Coronary artery (tissue), 2 donors: ENCODE results near the gene SEZ6L.

Experiments
- DNase-seq: peaks from one replicate; pipeline ENCODE4 v3.0.0-alpha.2; 2017; ENCODE audit warnings: low spot score
- H3K27ac ChIP-seq, 2 donors: fragments of 200-600 bp; sonication (generic); one replicate each; pipeline ENCODE4 v1.5.1; 2016 to 2019
- H3K4me3 ChIP-seq: fragments of 200-600 bp; sonication (generic); 2 replicates; pipeline ENCODE4 v1.5.1; 2016; ENCODE audit warnings: mild to moderate bottlenecking, moderate library complexity
- TF ChIP-seq, protein P1 (sequence below): fragments of 200-600 bp; sonication (generic); IDR thresholded peaks from one replicate; pipeline ENCODE4 v1.5.1; 2019; ENCODE audit warnings: antibody characterized with exemption

SEZ6L gene

DNA sequence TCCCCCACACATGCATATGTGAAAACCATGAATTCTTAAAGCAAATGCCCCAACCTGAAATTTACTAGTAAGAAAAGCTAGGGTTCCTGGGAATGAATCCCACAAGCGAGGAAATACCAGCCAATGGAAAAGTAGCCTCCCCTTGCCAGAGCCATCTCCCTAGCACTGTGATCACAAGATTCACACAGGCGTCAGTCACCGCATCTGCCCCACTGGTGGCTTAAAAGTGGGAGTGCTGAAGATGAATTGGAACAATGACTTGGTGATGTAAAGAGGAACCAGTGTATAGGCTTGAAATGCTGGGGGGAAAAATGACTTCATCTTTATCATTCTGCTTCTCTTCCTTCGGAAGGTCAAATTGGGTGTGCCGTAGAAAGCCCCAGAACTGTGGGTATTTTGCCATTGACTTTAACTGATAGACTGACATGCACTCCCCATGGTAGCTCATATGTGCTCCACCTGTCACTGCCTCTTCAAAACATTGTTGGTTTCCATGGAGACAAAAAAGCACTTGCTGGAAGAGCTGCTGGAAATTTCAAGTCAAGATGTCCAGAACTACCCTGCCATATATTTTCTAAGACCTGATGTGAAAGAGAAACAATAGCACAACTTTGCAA is 240.6 kb downstream of the SEZ6L start:
- Histone ChIP-seq H3K27ac (no peak overlapping the region), H3K4me3 (no peak overlapping the region)
- TF ChIP-seq, protein P1, sequence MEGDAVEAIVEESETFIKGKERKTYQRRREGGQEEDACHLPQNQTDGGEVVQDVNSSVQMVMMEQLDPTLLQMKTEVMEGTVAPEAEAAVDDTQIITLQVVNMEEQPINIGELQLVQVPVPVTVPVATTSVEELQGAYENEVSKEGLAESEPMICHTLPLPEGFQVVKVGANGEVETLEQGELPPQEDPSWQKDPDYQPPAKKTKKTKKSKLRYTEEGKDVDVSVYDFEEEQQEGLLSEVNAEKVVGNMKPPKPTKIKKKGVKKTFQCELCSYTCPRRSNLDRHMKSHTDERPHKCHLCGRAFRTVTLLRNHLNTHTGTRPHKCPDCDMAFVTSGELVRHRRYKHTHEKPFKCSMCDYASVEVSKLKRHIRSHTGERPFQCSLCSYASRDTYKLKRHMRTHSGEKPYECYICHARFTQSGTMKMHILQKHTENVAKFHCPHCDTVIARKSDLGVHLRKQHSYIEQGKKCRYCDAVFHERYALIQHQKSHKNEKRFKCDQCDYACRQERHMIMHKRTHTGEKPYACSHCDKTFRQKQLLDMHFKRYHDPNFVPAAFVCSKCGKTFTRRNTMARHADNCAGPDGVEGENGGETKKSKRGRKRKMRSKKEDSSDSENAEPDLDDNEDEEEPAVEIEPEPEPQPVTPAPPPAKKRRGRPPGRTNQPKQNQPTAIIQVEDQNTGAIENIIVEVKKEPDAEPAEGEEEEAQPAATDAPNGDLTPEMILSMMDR, result no peak
- no peak for DNase-seq

DNA sequence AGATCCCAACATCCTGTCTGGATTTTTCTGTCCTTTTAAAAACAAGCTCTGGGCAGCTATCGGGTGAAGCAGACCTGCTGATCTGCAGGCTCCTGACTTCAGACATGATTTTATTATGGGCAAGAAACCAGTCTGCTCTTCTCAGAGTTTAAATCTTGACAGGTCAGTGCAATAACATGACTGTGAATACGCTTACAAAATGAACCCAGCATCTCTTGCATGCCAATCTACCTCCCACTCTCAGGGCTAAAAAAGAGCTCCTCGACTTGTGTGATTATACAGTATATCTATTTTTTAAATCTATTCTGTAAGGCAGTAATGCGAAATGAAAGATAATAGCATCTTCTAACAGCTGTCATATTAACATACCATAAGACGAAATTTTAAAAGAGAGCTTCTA is 241.1 kb downstream of the SEZ6L start:
- no peak overlapping the region for H3K4me3 ChIP-seq
- H3K27ac ChIP-seq, result no peak overlapping the region
- TF ChIP-seq, protein P1, result no peak
- no peak for DNase-seq

DNA sequence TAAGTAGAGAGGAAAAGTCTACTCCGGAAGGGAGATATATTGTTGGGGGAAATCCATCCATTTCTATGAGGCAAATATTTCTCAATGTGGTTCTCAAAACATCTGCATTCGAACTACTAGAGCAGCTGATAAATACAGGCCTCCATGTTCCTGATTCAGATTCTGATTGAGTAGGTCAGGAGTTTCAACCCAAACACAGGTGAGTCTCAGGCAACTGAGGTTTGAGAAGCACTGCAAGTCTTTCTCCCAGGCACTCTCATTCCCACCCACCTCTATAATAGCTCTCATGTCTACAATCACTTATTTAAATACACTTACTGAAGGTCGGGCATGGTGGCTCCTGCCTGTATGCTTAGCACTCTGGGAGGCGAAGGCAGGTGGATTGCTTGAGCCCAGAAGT is 245.1 kb downstream of the SEZ6L start:
- DNase-seq, result no peak
- TF ChIP-seq, protein P1, result no peak
- Histone ChIP-seq H3K4me3 (no peak overlapping the region), H3K27ac (no peak overlapping the region)

DNA sequence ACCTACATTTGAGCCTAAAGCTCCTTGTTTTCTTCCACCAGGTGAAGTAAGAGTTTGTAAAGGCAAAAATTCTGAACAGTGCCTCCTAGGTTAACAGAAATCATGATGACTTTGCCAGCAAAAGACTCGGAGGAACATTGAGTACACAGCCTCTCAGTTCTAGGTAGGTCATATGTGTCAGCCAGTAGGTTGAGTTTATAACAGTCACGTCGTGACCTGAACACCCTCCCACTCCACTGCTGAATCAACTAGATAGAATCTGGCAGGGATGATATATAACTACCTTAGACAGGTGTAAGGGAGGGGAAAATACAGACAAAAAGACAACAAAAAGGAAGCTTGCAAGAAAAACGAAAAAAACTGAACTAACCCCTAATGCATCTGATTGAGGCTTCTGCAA is 247.0 kb downstream of the SEZ6L start:
- H3K4me3 ChIP-seq, result no peak overlapping the region
- no peak for DNase-seq
- TF ChIP-seq, protein P1, result no peak
- no peak overlapping the region for H3K27ac ChIP-seq

DNA sequence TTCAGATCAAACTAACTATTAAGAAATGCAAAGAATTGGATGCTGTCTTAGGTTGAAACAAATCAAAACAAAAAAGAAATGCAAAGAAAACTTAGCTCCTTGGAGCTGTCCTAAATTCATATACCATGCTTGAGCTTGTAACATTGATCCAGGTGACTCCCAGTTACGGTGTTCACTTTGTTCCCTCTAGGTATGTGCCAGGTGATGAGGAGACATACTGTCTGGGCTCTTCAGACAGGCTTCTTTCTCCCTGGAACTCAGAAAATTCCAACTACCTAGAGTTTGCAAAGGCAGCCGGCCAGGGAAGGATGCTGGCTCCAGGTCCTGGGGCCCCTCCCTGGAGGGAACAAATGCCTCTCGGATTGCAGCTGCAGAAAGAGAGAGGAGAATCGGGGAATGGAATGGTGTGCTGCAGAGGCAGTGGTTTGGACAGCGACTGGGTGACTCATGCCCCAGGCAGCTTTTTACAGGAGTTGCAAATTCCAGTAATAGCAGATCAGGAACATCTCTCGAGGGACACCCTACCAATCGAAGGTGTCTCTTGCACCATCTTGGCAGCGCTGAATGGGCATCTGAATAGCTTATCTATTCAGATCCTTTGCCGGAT is 247.5 kb downstream of the SEZ6L start:
- Histone ChIP-seq H3K4me3 (no peak overlapping the region), H3K27ac (no peak overlapping the region)
- no peak for DNase-seq
- TF ChIP-seq, protein P1, result no peak

DNA sequence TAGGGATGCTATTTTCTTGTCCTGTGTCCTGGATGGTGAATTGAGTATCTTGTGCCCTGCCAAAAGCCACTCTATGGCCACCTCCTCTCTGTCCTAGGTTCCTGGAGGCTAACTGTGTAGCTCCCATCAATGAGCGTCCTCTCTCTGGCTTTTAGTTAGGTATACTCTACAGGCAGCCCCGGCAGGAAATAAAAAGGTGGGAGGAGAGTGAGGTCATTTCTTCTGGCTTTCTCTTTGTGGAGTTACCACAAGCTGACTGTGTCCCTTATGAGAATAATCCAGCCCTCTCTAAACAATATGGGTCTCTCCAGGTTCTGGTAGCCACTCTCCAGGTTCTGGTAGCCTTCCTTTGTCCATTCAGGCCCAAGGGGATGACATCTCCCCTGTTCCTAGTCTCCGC is 248.1 kb downstream of the SEZ6L start:
- TF ChIP-seq, protein P1, result no peak
- Histone ChIP-seq H3K4me3 (no peak overlapping the region), H3K27ac (no peak overlapping the region)
- no peak for DNase-seq

DNA sequence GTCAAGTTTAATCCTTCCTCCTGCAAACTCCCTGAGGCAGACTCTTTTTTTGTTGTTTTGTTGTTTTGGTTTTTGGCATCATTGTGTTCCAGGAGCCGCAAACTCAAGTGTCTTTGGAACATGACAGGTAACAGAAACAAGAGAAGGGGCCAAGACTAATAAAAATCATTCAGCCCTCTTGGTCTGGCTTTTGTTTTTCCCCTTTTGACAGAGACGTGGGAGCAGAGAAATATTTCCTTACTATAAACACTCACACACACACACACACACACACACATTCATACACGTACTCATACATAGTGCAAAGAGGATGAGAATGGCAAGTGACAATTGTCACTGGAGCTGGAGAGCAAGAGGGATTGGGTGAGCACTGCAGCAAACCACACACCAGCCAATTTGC is 249.4 kb downstream of the SEZ6L start:
- TF ChIP-seq, protein P1, result no peak
- H3K4me3 ChIP-seq, result no peak overlapping the region
- H3K27ac ChIP-seq, result no peak overlapping the region
- DNase-seq, result no peak
